Right atrium auricular region (tissue), 2 donors: Measurements from ENCODE around the gene RMI2. TPM values are rescaled to one million over a fixed set of nuclear protein-coding genes. Genes with fewer than 3 reads are reported as not detected.
"Not testable (repeated sequence)": the region's sequence is repeated elsewhere in the genome, so short reads cannot be mapped to it uniquely, and the experiment has no call there.

ENCODE experiments used
- DNase-seq: peaks from one replicate; pipeline ENCODE4 v3.0.0-alpha.2; 2019; ENCODE audit warnings: low spot score
- H3K27ac ChIP-seq, 2 donors: fragments of 200-600 bp; sonication (generic); 1 replicate in 1 of 2; 2 replicates in 1 of 2; pipeline ENCODE4 v1.5.1; 2016 to 2019
- H3K27me3 ChIP-seq, 2 donors: fragments of 200-600 bp; sonication (generic); one replicate each; pipeline versions ENCODE4 v1.5.1 to v1.6.0; 2017 to 2019
- H3K36me3 ChIP-seq: fragments of 200-600 bp; sonication (generic); one replicate; pipeline ENCODE4 v1.5.1; 2016
- H3K4me1 ChIP-seq, 2 donors: fragments of 200-600 bp; sonication (generic); one replicate each; pipeline versions ENCODE4 v1.5.1 to v1.6.0; 2017 to 2019
- H3K4me3 ChIP-seq, 2 donors: fragments of 200-600 bp; sonication (generic); 1 replicate in 1 of 2; 2 replicates in 1 of 2; pipeline ENCODE4 v1.5.1; 2017 to 2019; ENCODE audit warnings: mild to moderate bottlenecking in 1 of 2, moderate library complexity in 1 of 2
- H3K9me3 ChIP-seq, 2 donors: fragments of 200-600 bp; sonication (generic); one replicate each; pipeline ENCODE4 v1.5.1; 2019
- CTCF ChIP-seq, 2 donors: fragments of 200-600 bp; sonication (generic); IDR thresholded peaks; one replicate each; pipeline ENCODE4 v1.5.1; 2019; ENCODE audit warnings: antibody characterized with exemption in 2 of 2
- total RNA-seq, 2 donors: library from RNA; depleted of rRNA; stranded (reverse); fragments of >200 nt; gene quantifications; one replicate each; pipeline ENCODE4 v1.1.0, GENCODE V29; 2016

RMI2 gene
- total RNA-seq, 2 donors from 2014 or later, result 0.85 TPM; not detected in 1

GRCh38 chr16:11363927-11364258 lies 18.6 kb downstream of the RMI2 start:
- no peak overlapping the region for H3K27ac ChIP-seq

GRCh38 chr16:11367483-11367906 lies 22.2 kb downstream of the RMI2 start:
- Histone ChIP-seq H3K27me3 (no peaks in the 10 kb centered on the region), H3K9me3 (no peaks in the 10 kb centered on the region)

More at GRCh38 chr16:11363927-11364258, 18.6 kb downstream of the RMI2 start:
- H3K4me1 ChIP-seq, result peaks cover 0 to 38% of the 10 kb centered on the region in 2 donors
- TF ChIP-seq CTCF (IDR thresholded peaks at IDR 0.05), result no peak
- no peak for DNase-seq
- H3K9me3 ChIP-seq, result no peaks in the 10 kb centered on the region
- no peaks in the 10 kb centered on the region for H3K36me3 ChIP-seq
- H3K4me3 ChIP-seq, result no peak overlapping the region
- H3K27me3 ChIP-seq, result no peaks in the 10 kb centered on the region

GRCh38 chr16:11370084-11370931 lies 25.0 kb downstream of the RMI2 start:
- no peak overlapping the region for H3K4me3 ChIP-seq
- no peaks in the 10 kb centered on the region for H3K4me1 ChIP-seq
- H3K27me3 ChIP-seq, result no peaks in the 10 kb centered on the region
- no peaks in the 10 kb centered on the region for H3K36me3 ChIP-seq
- TF ChIP-seq CTCF (IDR thresholded peaks at IDR 0.05), result no peak
- DNase-seq, result no peak
- H3K9me3 ChIP-seq, result no peaks in the 10 kb centered on the region
- no peak overlapping the region for H3K27ac ChIP-seq

More at GRCh38 chr16:11367483-11367906, 22.2 kb downstream of the RMI2 start:
- Histone ChIP-seq H3K36me3 (no peaks in the 10 kb centered on the region), H3K4me3 (no peak overlapping the region), H3K4me1 (peaks cover 0 to 16% of the 10 kb centered on the region in 2 donors), H3K27ac (no peak overlapping the region)
- TF ChIP-seq CTCF (IDR thresholded peaks at IDR 0.05), result no peak
- no peak for DNase-seq

- H3K27me3 ChIP-seq, result not testable (repeated sequence)
These were observed 25.6 kb downstream of the RMI2 start for GRCh38 chr16:11370932-11371279.

GRCh38 chr16:11372073-11372828 lies 27.0 kb downstream of the RMI2 start:
- no peak for TF ChIP-seq CTCF (IDR thresholded peaks at IDR 0.05)
- DNase-seq, result no peak
- no peaks in the 10 kb centered on the region for H3K27me3 ChIP-seq
- H3K4me3 ChIP-seq, result no peak overlapping the region
- H3K27ac ChIP-seq, result no peak overlapping the region
- no peaks in the 10 kb centered on the region for H3K4me1 ChIP-seq
- no peaks in the 10 kb centered on the region for H3K36me3 ChIP-seq
- no peaks in the 10 kb centered on the region for H3K9me3 ChIP-seq

More at GRCh38 chr16:11370932-11371279, 25.6 kb downstream of the RMI2 start:
- DNase-seq, H3K4me3 ChIP-seq, H3K4me1 ChIP-seq, H3K9me3 ChIP-seq, H3K36me3 ChIP-seq, H3K27ac ChIP-seq: not testable (repeated sequence)

- H3K9me3 ChIP-seq, result no peaks in the 10 kb centered on the region
- TF ChIP-seq CTCF (IDR thresholded peaks at IDR 0.05), result no peak
- no peaks in the 10 kb centered on the region for H3K4me1 ChIP-seq
- no peaks in the 10 kb centered on the region for H3K27me3 ChIP-seq
- H3K4me3 ChIP-seq, result no peak overlapping the region
- no peaks in the 10 kb centered on the region for H3K36me3 ChIP-seq
- no peak overlapping the region for H3K27ac ChIP-seq
- DNase-seq, result no peak
These were observed 27.6 kb downstream of the RMI2 start for GRCh38 chr16:11372829-11373306.
